B cell (primary cell): ENCODE measurements around the gene SLC9C2. TPM values are rescaled to one million over a fixed set of nuclear protein-coding genes. Genes with fewer than 3 reads are reported as not detected.

Experiments used
- ATAC-seq: fragments of 200-7000 bp; cut with Tn5 transposase; one replicate; pipeline ENCODE4 v1.10.0; 2021; ENCODE audit warnings: low read depth, mild to moderate bottlenecking, moderate number of reproducible peaks, moderate library complexity
- CTCF ChIA-PET: fragments of 350-600 bp; sonication (Branson Sonifier 250); formaldehyde crosslinking; loops from one replicate; lab custom pipeline; 2021; ENCODE audit warnings: antibody characterized with exemption, inconsistent platforms; lab: Charles Lee
- POLR2A ChIA-PET: fragments of 350-600 bp; sonication (Branson Sonifier 250); formaldehyde crosslinking; loops from one replicate; lab custom pipeline; 2021; ENCODE audit warnings: antibody characterized with exemption; lab: Charles Lee
- DNase-seq: peaks from one replicate; pipeline ENCODE4 v3.0.0; 2013
- H2AFZ ChIP-seq: 2 replicates; pipeline ENCODE4 v1.6.1; 2012; ENCODE audit warnings: mild to moderate bottlenecking, low read depth, low read length; ENCODE audit not compliant: insufficient read depth, poor library complexity, severe bottlenecking
- H3K27ac ChIP-seq, 2 donors: 1 replicate in 1 of 2; 2 replicates in 1 of 2; pipeline ENCODE4 v1.5.1; 2012 to 2013; ENCODE audit warnings: low read length in 2 of 2, mild to moderate bottlenecking in 2 of 2, moderate library complexity in 1 of 2
- H3K27me3 ChIP-seq, 4 experiments: fragments of 200-600 bp in 1 of 4; sonication (generic) in 1 of 4; replicated peaks in 1 of 4; 1 replicate in 2 of 4; 2 replicates in 2 of 4; pipeline versions ENCODE4 v1.6.1 to v1.7.0; 2013 to 2016; ENCODE audit warnings: low read length in 3 of 4, mild to moderate bottlenecking in 2 of 4, mixed read lengths in 1 of 4, moderate library complexity in 1 of 4; ENCODE audit not compliant: insufficient read depth in 4 of 4, control insufficient read depth in 3 of 4; ENCODE audit errors: control extremely low read depth in 1 of 4
- H3K36me3 ChIP-seq, 2 experiments: replicated peaks in 1 of 2; 1 replicate in 1 of 2; 2 replicates in 1 of 2; pipeline versions ENCODE4 v1.6.1 to v1.7.1; 2013; ENCODE audit warnings: low read length in 1 of 2; ENCODE audit not compliant: insufficient read depth in 2 of 2, control insufficient read depth in 1 of 2; ENCODE audit errors: control extremely low read depth in 1 of 2, extremely low read depth in 1 of 2
- H3K4me1 ChIP-seq, 2 donors: fragments of 200-600 bp in 1 of 2; sonication (generic) in 1 of 2; 1 replicate in 1 of 2; 2 replicates in 1 of 2; pipeline versions ENCODE4 v1.5.1 to v1.6.1; 2013 to 2017; ENCODE audit warnings: low read length in 2 of 2; ENCODE audit not compliant: control insufficient read depth in 2 of 2, insufficient read depth in 2 of 2
- H3K4me2 ChIP-seq: replicated peaks from 2 replicates; pipeline ENCODE3; 2012; ENCODE audit warnings: mild to moderate bottlenecking, low read depth, low read length; ENCODE audit not compliant: poor library complexity, severe bottlenecking
- H3K4me3 ChIP-seq, 5 experiments: fragments of 200-600 bp in 1 of 5; sonication (generic) in 1 of 5; 1 replicate in 3 of 5; 2 replicates in 2 of 5; pipeline versions ENCODE4 v1.5.1 to v1.7.0; 2011 to 2016; ENCODE audit warnings: low read length in 4 of 5, mild to moderate bottlenecking in 4 of 5, low read depth in 2 of 5, control low read depth in 1 of 5, moderate library complexity in 1 of 5; ENCODE audit not compliant: insufficient read depth in 1 of 5; ENCODE audit errors: control extremely low read depth in 1 of 5, extremely low read depth in 1 of 5
- H3K79me2 ChIP-seq: fragments of 200-600 bp; sonication (generic); one replicate; pipeline ENCODE4 v1.6.0; 2016; ENCODE audit warnings: low read length; ENCODE audit not compliant: control insufficient read depth, insufficient read depth
- H3K9ac ChIP-seq: fragments of 200-600 bp; sonication (generic); 2 replicates; pipeline ENCODE4 v1.6.1; 2017; ENCODE audit warnings: mild to moderate bottlenecking, low read length, moderate library complexity
- H3K9me3 ChIP-seq, 3 donors: one replicate each; pipeline versions ENCODE4 v1.6.1 to v1.7.1; 2013; ENCODE audit warnings: low read length in 2 of 3; ENCODE audit not compliant: control insufficient read depth in 2 of 3, insufficient read depth in 1 of 3; ENCODE audit errors: control extremely low read depth in 1 of 3
- H4K20me1 ChIP-seq: 2 replicates; pipeline ENCODE4 v1.6.0; 2012; ENCODE audit warnings: mild to moderate bottlenecking, low read length; ENCODE audit not compliant: insufficient read depth, control insufficient read depth, poor library complexity, severe bottlenecking
- H3K27ac Mint-ChIP-seq: one replicate; pipeline ENCODE4 v1.8.0; 2021; ENCODE audit warnings: mixed read lengths
- H3K27me3 Mint-ChIP-seq: one replicate; pipeline ENCODE4 v1.8.0; 2021; ENCODE audit warnings: mixed read lengths
- H3K4me1 Mint-ChIP-seq: one replicate; pipeline ENCODE4 v1.8.0; 2021; ENCODE audit warnings: mixed read lengths
- H3K4me3 Mint-ChIP-seq: one replicate; pipeline ENCODE4 v1.8.0; 2021; ENCODE audit warnings: mixed read lengths
- H3K9me3 Mint-ChIP-seq: one replicate; pipeline ENCODE4 v1.8.0; 2022; ENCODE audit warnings: mixed read lengths; ENCODE audit not compliant: insufficient read depth
- CTCF ChIP-seq: fragments of 200-600 bp; IDR thresholded peaks from one replicate; pipeline ENCODE4 v1.8.0; 2022; ENCODE audit warnings: antibody characterized with exemption, mild to moderate bottlenecking
- EZH2 ChIP-seq: IDR thresholded peaks from 2 replicates; pipeline ENCODE4 v1.6.1; 2012; ENCODE audit warnings: borderline replicate concordance, low read depth, mild to moderate bottlenecking, moderate library complexity, low read length; ENCODE audit not compliant: insufficient read depth, poor library complexity, severe bottlenecking
- WGBS: methylation state at CpG from one replicate; pipeline ENCODE4 v1.1.5; 2013; ENCODE audit warnings: missing lambda C conversion rate; ENCODE audit not compliant: insufficient coverage; 5-methylcytosine and 5-hydroxymethylcytosine counted together
- intact Hi-C: fragments of 100-400 bp; cut with micrococcal nuclease; formaldehyde crosslinking; loops from one replicate; pipeline ENCODE4 v1.10.0; 2022
- polyA plus RNA-seq: library from polyadenylated mRNA; depleted of rRNA; stranded (reverse); fragments of >200 nt; gene quantifications from 2 replicates; pipeline ENCODE4 v1.2.3, GENCODE V29; 2012
- total RNA-seq, 2 donors: library from RNA; stranded (reverse); fragments of 120-200 nt in 1 of 2; gene quantifications; 1 replicate in 1 of 2; 2 replicates in 1 of 2; pipeline versions ENCODE4 v1.2.3 to v1.2.4, GENCODE V29; 2013 to 2022

SLC9C2 gene
- total and polyA plus RNA-seq, 2 donors (not counting 1 experiment from before 2014, with no cell fraction given), result not detected

DNA sequence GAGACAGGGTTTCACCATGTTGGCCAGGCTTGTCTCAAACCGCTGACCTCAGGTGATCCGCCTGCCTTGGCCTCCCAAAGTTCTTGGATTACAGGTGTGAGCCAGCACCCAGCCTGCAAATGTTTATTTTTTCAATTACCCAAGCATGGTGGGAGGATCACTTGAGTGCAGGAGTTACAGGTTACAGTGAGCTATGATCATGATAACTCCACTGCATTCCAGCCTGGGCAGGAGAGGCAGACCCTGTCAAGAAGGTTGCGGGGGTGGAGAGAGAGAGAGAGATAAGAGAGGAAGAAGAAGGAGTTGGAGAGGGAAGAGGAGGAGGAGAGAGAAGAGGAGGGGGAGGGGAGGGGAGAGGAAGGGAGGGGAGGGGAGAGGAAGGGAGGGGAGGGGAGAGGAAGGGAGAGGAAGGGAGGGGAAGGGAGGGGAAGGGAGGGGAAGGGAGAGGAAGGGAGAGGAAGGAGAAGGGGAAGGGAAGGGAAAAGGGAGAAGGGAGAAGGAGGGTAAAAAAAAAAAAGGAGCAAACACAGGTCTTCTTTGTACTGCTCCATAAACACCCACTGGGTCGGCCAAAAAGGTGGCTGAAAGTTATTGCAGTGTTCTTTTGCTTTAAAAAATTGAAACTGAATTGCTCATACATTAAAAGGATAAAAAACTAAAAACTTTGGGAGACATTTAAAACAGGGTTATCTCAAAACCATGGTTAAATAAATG, 5.8 kb upstream of the SLC9C2 start:
- WGBS, result 100% methylated on average over 2 of the region's 4 CpGs
- CTCF ChIA-PET, result no interaction called here
- Mint-ChIP-seq H3K27ac (no peak overlapping the region), H3K9me3 (no peaks in the 10 kb centered on the region), H3K4me3 (no peak overlapping the region), H3K27me3 (peaks cover 14% of the 10 kb centered on the region), H3K4me1 (no peaks in the 10 kb centered on the region)
- Histone ChIP-seq H4K20me1 (no peaks in the 10 kb centered on the region), H3K9me3 (peaks cover 0 to 8% (median 0%) of the 10 kb centered on the region in 3 donors), H3K4me2 (no peak overlapping the region), H2AFZ (no peak overlapping the region), H3K4me3 (no peak overlapping the region), H3K27me3 (no peaks in the 10 kb centered on the region), H3K9ac (no peak overlapping the region), H3K4me1 (no peaks in the 10 kb centered on the region), H3K36me3 (no peaks in the 10 kb centered on the region), H3K27ac (no peak overlapping the region), H3K79me2 (no peaks in the 10 kb centered on the region)
- POLR2A ChIA-PET, result no interaction called here
- intact Hi-C loops, result no loop called here
- ATAC-seq (no peak), DNase-seq (no peak)
- TF ChIP-seq EZH2, result no peak
- no peak for TF ChIP-seq CTCF

- TF ChIP-seq CTCF (no peak), EZH2 (no peak)
- ATAC-seq (no peak), DNase-seq (peak; percentile 7)
- H3K9ac ChIP-seq, result no peak overlapping the region
- POLR2A ChIA-PET, result no interaction called here
- H3K4me3 ChIP-seq, result no peak overlapping the region
- H3K9me3 ChIP-seq, result no peaks in the 10 kb centered on the region
- H3K9me3 Mint-ChIP-seq, result no peaks in the 10 kb centered on the region
- H3K4me1 Mint-ChIP-seq, result peaks cover 14% of the 10 kb centered on the region
- H3K4me1 ChIP-seq, result peaks cover 3 to 8% of the 10 kb centered on the region in 2 donors
- H3K4me3 Mint-ChIP-seq, result peak overlapping the region; percentile 21
- H3K27ac Mint-ChIP-seq, result no peak overlapping the region
- no peaks in the 10 kb centered on the region for H3K79me2 ChIP-seq
- no CpG with 5 or more reads among the region's 2 CpGs for WGBS
- CTCF ChIA-PET, result no interaction called here
- no peak overlapping the region for H3K27ac ChIP-seq
- no peaks in the 10 kb centered on the region for H3K27me3 ChIP-seq
- no peaks in the 10 kb centered on the region for H3K36me3 ChIP-seq
- peak overlapping the region; percentile 3 for H3K4me2 ChIP-seq
- peaks cover 8% of the 10 kb centered on the region for H3K27me3 Mint-ChIP-seq
- H2AFZ ChIP-seq, result peak overlapping the region; percentile 29
- intact Hi-C loops, result no loop called here
- H4K20me1 ChIP-seq, result no peaks in the 10 kb centered on the region
These were observed 1.3 kb downstream of the SLC9C2 start for GRCh38 chr1:173601588-173601987.
